Natural killer cell (primary cell): ENCODE measurements around the gene INSM1. TPM values are rescaled to one million over a fixed set of nuclear protein-coding genes. Genes with fewer than 3 reads are reported as not detected.

ENCODE experiments used
- ATAC-seq, 3 donors: fragments of 150-1000 bp in 2 of 3; fragments of 200-7000 bp in 1 of 3; cut with Tn5 transposase; 1 replicate in 1 of 3; 2 replicates in 2 of 3; pipeline ENCODE4 v1.10.0; 2021; ENCODE audit warnings: mild to moderate bottlenecking in 2 of 3, moderate library complexity in 2 of 3
- DNase-seq, 2 donors: peaks; one replicate each; pipeline versions ENCODE4 v3.0.0 to v3.0.0-alpha.2; 2013 to 2021; ENCODE audit warnings: mixed read lengths in 1 of 2
- H3K27ac ChIP-seq: one replicate; pipeline ENCODE4 v1.5.1; 2013; ENCODE audit warnings: mild to moderate bottlenecking, low read length
- H3K27me3 ChIP-seq: one replicate; pipeline ENCODE4 v1.6.1; 2013; ENCODE audit warnings: low read length; ENCODE audit not compliant: control insufficient read depth, insufficient read depth
- H3K36me3 ChIP-seq: one replicate; pipeline ENCODE4 v1.6.1; 2013; ENCODE audit warnings: low read length; ENCODE audit not compliant: control insufficient read depth, insufficient read depth
- H3K4me1 ChIP-seq: one replicate; pipeline ENCODE4 v1.6.1; 2013; ENCODE audit warnings: low read length; ENCODE audit not compliant: control insufficient read depth, insufficient read depth
- H3K4me3 ChIP-seq: one replicate; pipeline ENCODE4 v1.5.1; 2013; ENCODE audit warnings: low read length
- H3K9me3 ChIP-seq: one replicate; pipeline ENCODE4 v1.6.1; 2013; ENCODE audit warnings: low read length; ENCODE audit not compliant: control insufficient read depth, insufficient read depth
- H3K27ac Mint-ChIP-seq, 2 donors: one replicate each; pipeline ENCODE4 v1.8.0; 2022; ENCODE audit warnings: mild to moderate bottlenecking in 2 of 2, mixed read lengths in 2 of 2, moderate library complexity in 1 of 2
- H3K27me3 Mint-ChIP-seq, 2 donors: one replicate each; pipeline ENCODE4 v1.8.0; 2022; ENCODE audit warnings: low read depth in 2 of 2, mixed read lengths in 2 of 2
- H3K36me3 Mint-ChIP-seq: one replicate; pipeline ENCODE4 v1.8.0; 2022; ENCODE audit warnings: mixed read lengths
- H3K4me1 Mint-ChIP-seq, 2 donors: one replicate each; pipeline ENCODE4 v1.8.0; 2022; ENCODE audit warnings: mixed read lengths in 2 of 2
- H3K4me3 Mint-ChIP-seq: one replicate; pipeline ENCODE4 v1.8.0; 2022; ENCODE audit warnings: mild to moderate bottlenecking, moderate library complexity, mixed read lengths
- H3K9me3 Mint-ChIP-seq, 2 donors: one replicate each; pipeline ENCODE4 v1.8.0; 2022; ENCODE audit warnings: mixed read lengths in 2 of 2
- WGBS: methylation state at CpG from one replicate; pipeline ENCODE4 v1.1.7; 2013; ENCODE audit warnings: missing lambda C conversion rate; ENCODE audit not compliant: insufficient coverage; 5-methylcytosine and 5-hydroxymethylcytosine counted together
- intact Hi-C: fragments of 100-400 bp; cut with micrococcal nuclease; formaldehyde crosslinking; loops from one replicate; pipeline ENCODE4 v1.14.2; 2022
- total RNA-seq, 4 donors: library from RNA; stranded (reverse); fragments of 120-200 nt in 1 of 4; gene quantifications; one replicate each; pipeline versions ENCODE4 v1.2.3 to v1.2.4, GENCODE V29; 2013 to 2022
- TF ChIP-seq, protein P1 (sequence below): fragments of 200-600 bp; IDR thresholded peaks from one replicate; pipeline ENCODE4 v1.8.0; 2022; ENCODE audit warnings: antibody characterized with exemption

Gene INSM1
- total RNA-seq, 3 donors from 2014 or later (not counting 1 experiment from before 2014, with no cell fraction given), result not detected

DNA sequence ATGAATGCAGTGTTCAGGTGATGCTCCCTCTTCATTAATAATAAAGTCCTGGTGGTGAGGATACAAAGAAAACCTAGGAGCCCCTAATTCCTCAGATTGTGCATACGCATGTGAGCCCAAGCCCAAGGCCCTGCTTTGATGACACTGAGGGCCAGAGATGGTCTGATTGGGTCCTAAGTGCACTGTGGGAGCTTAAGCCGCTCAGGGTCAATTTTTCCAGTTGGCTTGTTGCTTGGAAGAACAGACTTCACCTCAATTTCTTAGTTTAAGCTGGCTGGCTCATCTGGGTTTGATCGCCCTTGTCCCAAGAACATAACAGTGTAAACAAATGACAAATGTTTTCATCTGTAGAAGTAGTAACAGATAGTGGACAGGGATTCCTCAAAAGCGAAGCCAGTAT, 41.4 kb downstream of the INSM1 start:
- Mint-ChIP-seq H3K36me3 (peaks cover 6% of the 10 kb centered on the region), H3K27ac (no peak overlapping the region), H3K4me3 (no peak overlapping the region), H3K9me3 (no peaks in the 10 kb centered on the region), H3K27me3 (no peaks in the 10 kb centered on the region), H3K4me1 (no peaks in the 10 kb centered on the region)
- WGBS, result 99% methylated on average over 4 of the region's 4 CpGs
- H3K4me1 ChIP-seq, result no peaks in the 10 kb centered on the region
- no peak overlapping the region for H3K4me3 ChIP-seq
- TF ChIP-seq, protein P1, sequence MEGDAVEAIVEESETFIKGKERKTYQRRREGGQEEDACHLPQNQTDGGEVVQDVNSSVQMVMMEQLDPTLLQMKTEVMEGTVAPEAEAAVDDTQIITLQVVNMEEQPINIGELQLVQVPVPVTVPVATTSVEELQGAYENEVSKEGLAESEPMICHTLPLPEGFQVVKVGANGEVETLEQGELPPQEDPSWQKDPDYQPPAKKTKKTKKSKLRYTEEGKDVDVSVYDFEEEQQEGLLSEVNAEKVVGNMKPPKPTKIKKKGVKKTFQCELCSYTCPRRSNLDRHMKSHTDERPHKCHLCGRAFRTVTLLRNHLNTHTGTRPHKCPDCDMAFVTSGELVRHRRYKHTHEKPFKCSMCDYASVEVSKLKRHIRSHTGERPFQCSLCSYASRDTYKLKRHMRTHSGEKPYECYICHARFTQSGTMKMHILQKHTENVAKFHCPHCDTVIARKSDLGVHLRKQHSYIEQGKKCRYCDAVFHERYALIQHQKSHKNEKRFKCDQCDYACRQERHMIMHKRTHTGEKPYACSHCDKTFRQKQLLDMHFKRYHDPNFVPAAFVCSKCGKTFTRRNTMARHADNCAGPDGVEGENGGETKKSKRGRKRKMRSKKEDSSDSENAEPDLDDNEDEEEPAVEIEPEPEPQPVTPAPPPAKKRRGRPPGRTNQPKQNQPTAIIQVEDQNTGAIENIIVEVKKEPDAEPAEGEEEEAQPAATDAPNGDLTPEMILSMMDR, result no peak
- no peak overlapping the region for H3K27ac ChIP-seq
- intact Hi-C loops, result no loop called here
- H3K27me3 ChIP-seq, result no peaks in the 10 kb centered on the region
- DNase-seq (no peak), ATAC-seq (no peak)
- no peaks in the 10 kb centered on the region for H3K9me3 ChIP-seq
- H3K36me3 ChIP-seq, result no peaks in the 10 kb centered on the region

DNA sequence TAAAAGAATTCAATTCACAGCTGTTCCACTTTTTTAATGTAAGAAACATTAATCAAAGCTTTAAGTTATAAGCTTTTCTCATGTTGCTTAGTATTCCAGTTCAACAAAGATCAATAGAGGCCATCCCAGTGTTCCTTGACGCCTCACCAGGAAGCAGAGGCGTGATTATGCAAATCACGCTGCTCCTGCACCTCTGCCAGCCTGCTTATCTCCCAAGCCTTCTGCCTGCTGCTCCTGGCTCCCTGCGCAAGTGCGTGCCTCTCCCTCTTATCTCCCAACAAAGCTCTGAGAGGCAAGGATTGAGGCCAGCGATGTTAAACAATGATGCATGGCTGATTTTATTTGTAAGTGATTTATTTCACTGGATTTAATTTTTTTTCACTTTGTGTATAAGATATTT, 42.8 kb downstream of the INSM1 start:
- Mint-ChIP-seq H3K9me3 (no peaks in the 10 kb centered on the region), H3K27me3 (no peaks in the 10 kb centered on the region), H3K4me3 (no peak overlapping the region), H3K36me3 (peaks cover 6% of the 10 kb centered on the region), H3K27ac (no peak overlapping the region), H3K4me1 (no peaks in the 10 kb centered on the region)
- DNase-seq, result no peak
- H3K4me3 ChIP-seq, result no peak overlapping the region
- TF ChIP-seq, protein P1, result no peak
- ATAC-seq, result no peak
- no peaks in the 10 kb centered on the region for H3K9me3 ChIP-seq
- 92% methylated on average over 6 of the region's 6 CpGs for WGBS
- H3K36me3 ChIP-seq, result no peaks in the 10 kb centered on the region
- no peaks in the 10 kb centered on the region for H3K27me3 ChIP-seq
- no peak overlapping the region for H3K27ac ChIP-seq
- no peaks in the 10 kb centered on the region for H3K4me1 ChIP-seq
- intact Hi-C loops, result no loop called here

- no peaks in the 10 kb centered on the region for H3K4me1 Mint-ChIP-seq
- DNase-seq, result no peak
- Histone ChIP-seq H3K27me3 (no peaks in the 10 kb centered on the region), H3K4me3 (no peak overlapping the region), H3K9me3 (no peaks in the 10 kb centered on the region), H3K27ac (no peak overlapping the region), H3K4me1 (no peaks in the 10 kb centered on the region), H3K36me3 (no peaks in the 10 kb centered on the region)
- TF ChIP-seq, protein P1, result no peak
- no peak for ATAC-seq
- H3K27me3 Mint-ChIP-seq, result no peaks in the 10 kb centered on the region
- no peak overlapping the region for H3K27ac Mint-ChIP-seq
- no peaks in the 10 kb centered on the region for H3K9me3 Mint-ChIP-seq
- H3K36me3 Mint-ChIP-seq, result peaks cover 6% of the 10 kb centered on the region
- intact Hi-C loops, result no loop called here
- 92% methylated on average over 12 of the region's 12 CpGs for WGBS
- no peak overlapping the region for H3K4me3 Mint-ChIP-seq
These were observed 43.5 kb downstream of the INSM1 start for GRCh38 chr20:20411402-20411801.

DNA sequence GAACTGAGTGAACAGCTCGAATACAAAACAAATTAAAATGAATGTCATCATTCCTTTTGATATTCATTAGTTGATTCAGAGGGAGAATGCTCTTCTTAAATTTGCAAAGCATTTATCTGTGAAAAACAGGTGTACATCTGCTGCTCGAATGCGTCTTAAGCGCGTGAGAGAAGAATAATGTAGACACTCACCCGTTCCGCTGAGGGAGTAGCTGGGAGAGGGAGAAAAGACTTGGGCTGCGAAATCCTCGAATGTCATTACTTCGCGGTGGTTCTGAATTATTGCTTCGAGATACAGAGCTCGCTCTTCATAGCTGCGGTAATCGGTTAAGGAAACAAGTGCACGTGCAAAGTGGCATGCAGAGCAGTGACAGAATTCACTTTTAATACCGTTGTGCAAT, 43.9 kb downstream of the INSM1 start:
- TF ChIP-seq, protein P1, result no peak
- Mint-ChIP-seq H3K4me1 (no peaks in the 10 kb centered on the region), H3K9me3 (no peaks in the 10 kb centered on the region), H3K4me3 (no peak overlapping the region), H3K27ac (no peak overlapping the region), H3K36me3 (peaks cover 6% of the 10 kb centered on the region), H3K27me3 (no peaks in the 10 kb centered on the region)
- H3K9me3 ChIP-seq, result no peaks in the 10 kb centered on the region
- ATAC-seq (no peak), DNase-seq (no peak)
- H3K4me1 ChIP-seq, result no peaks in the 10 kb centered on the region
- no peaks in the 10 kb centered on the region for H3K36me3 ChIP-seq
- H3K27me3 ChIP-seq, result no peaks in the 10 kb centered on the region
- no peak overlapping the region for H3K4me3 ChIP-seq
- no peak overlapping the region for H3K27ac ChIP-seq
- intact Hi-C loops, result no loop called here
- WGBS, result 96% methylated on average over 17 of the region's 17 CpGs
